Neural progenitor cell (in vitro differentiated cells): Measurements from ENCODE around the gene PIK3CG. TPM values are rescaled to one million over a fixed set of nuclear protein-coding genes. Genes with fewer than 3 reads are reported as not detected.
"Not testable (repeated sequence)": the region's sequence is repeated elsewhere in the genome, so short reads cannot be mapped to it uniquely, and the experiment has no call there.

Source experiments
- DNase-seq: peaks from one replicate; pipeline ENCODE4 v3.0.0-alpha.2; 2016; ENCODE audit warnings: low spot score
- H2AFZ ChIP-seq: fragments of 200-600 bp; sonication (generic); replicated peaks from 2 replicates; pipeline ENCODE4 v1.6.1; 2016; ENCODE audit warnings: antibody characterized with exemption
- H3F3A ChIP-seq: fragments of 200-600 bp; sonication (generic); 2 replicates; pipeline ENCODE4 v1.6.1; 2016; ENCODE audit warnings: antibody characterized with exemption, low read depth
- H3K27ac ChIP-seq: fragments of 200-600 bp; sonication (generic); 2 replicates; pipeline ENCODE4 v1.5.1; 2016; ENCODE audit warnings: mild to moderate bottlenecking
- H3K27me3 ChIP-seq: fragments of 200-600 bp; sonication (generic); 2 replicates; pipeline ENCODE4 v1.6.1; 2016; ENCODE audit warnings: mild to moderate bottlenecking, moderate library complexity
- H3K36me3 ChIP-seq: fragments of 200-600 bp; sonication (generic); 2 replicates; pipeline ENCODE4 v1.5.1; 2016
- H3K4me1 ChIP-seq: fragments of 200-600 bp; sonication (generic); 2 replicates; pipeline ENCODE4 v1.6.1; 2016; ENCODE audit warnings: mixed run types
- H3K4me2 ChIP-seq: fragments of 200-600 bp; sonication (generic); 2 replicates; pipeline ENCODE4 v1.6.1; 2016
- H3K4me3 ChIP-seq: fragments of 200-600 bp; sonication (generic); 2 replicates; pipeline ENCODE4 v1.5.1; 2016
- H3K79me2 ChIP-seq: fragments of 200-600 bp; sonication (generic); 2 replicates; pipeline ENCODE4 v1.6.1; 2016; ENCODE audit warnings: low read depth
- H3K9ac ChIP-seq: fragments of 200-600 bp; sonication (generic); 2 replicates; pipeline ENCODE4 v1.6.1; 2016
- H3K9me3 ChIP-seq: fragments of 200-600 bp; sonication (generic); 2 replicates; pipeline ENCODE4 v1.5.1; 2016; ENCODE audit warnings: low read depth
- H4K20me1 ChIP-seq: fragments of 200-600 bp; sonication (generic); 2 replicates; pipeline ENCODE4 v1.6.1; 2016; ENCODE audit warnings: low read depth
- H3K27ac Mint-ChIP-seq: 3 replicates; pipeline ENCODE4 v1.8.0; 2021; ENCODE audit warnings: mixed read lengths
- H3K27me3 Mint-ChIP-seq: 2 replicates; pipeline ENCODE4 v1.8.0; 2022; ENCODE audit warnings: low read depth, mild to moderate bottlenecking, inconsistent platforms, moderate library complexity, mixed read lengths; ENCODE audit not compliant: insufficient read depth
- H3K36me3 Mint-ChIP-seq: 3 replicates; pipeline ENCODE4 v1.8.0; 2021; ENCODE audit warnings: mixed read lengths
- H3K4me1 Mint-ChIP-seq: 3 replicates; pipeline ENCODE4 v1.8.0; 2021; ENCODE audit warnings: mixed read lengths
- H3K4me3 Mint-ChIP-seq: 3 replicates; pipeline ENCODE4 v1.8.0; 2021; ENCODE audit warnings: mild to moderate bottlenecking, moderate library complexity, mixed read lengths
- H3K9me3 Mint-ChIP-seq: 3 replicates; pipeline ENCODE4 v1.8.0; 2020; ENCODE audit warnings: mixed read lengths
- EZH2 ChIP-seq: fragments of 200-600 bp; sonication (generic); IDR thresholded peaks from 2 replicates; pipeline ENCODE4 v1.6.1; 2017; ENCODE audit warnings: antibody characterized with exemption, mild to moderate bottlenecking, moderate library complexity
- EZH2phosphoT487 ChIP-seq: fragments of 200-600 bp; sonication (generic); IDR thresholded peaks from 2 replicates; pipeline ENCODE4 v1.6.1; 2017; ENCODE audit warnings: antibody characterized with exemption
- total RNA-seq: library from RNA; depleted of rRNA; stranded (reverse); fragments of >200 nt; gene quantifications from 2 replicates; pipeline ENCODE4 v1.2.3, GENCODE V29; 2015; ENCODE audit warnings: low replicate concordance
- TF ChIP-seq, protein P1 (sequence below): fragments of 200-600 bp; sonication (generic); IDR thresholded peaks from 2 replicates; pipeline ENCODE4 v1.5.1; 2017; ENCODE audit warnings: antibody characterized with exemption, mild to moderate bottlenecking

The PIK3CG gene
- total RNA-seq, 1 donor from 2014 or later: not detected

DNA sequence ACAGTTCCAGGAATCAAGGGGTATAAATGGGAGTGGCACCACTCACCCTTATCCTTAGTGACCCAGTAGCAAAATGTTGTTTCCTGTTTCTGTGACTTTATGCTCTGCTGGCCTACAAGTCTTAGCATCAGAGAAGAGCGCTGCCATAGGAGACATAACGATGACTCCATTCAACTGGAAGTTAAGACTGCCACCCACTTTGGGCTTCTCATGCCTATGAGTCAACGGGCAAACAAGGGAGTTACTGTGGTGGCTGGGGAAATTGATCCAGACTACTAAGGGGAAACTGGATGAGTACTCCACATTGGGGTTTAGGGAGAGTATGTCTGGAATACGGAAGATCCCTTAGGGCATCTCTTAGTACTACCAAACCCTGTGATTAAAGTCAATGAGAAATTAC, 40.6 kb upstream of the PIK3CG start:
- Mint-ChIP-seq H3K27ac (no peak overlapping the region), H3K27me3 (no peaks in the 10 kb centered on the region), H3K4me3 (no peak overlapping the region), H3K36me3 (no peaks in the 10 kb centered on the region), H3K9me3 (peaks cover 6% of the 10 kb centered on the region), H3K4me1 (no peaks in the 10 kb centered on the region)
- Histone ChIP-seq H3K27ac (no peak overlapping the region), H2AFZ (no peak overlapping the region), H3K4me2 (no peak overlapping the region), H3K9ac (no peak overlapping the region), H3K36me3 (no peaks in the 10 kb centered on the region), H3F3A (no peaks in the 10 kb centered on the region), H3K9me3 (no peaks in the 10 kb centered on the region), H3K4me1 (no peaks in the 10 kb centered on the region), H4K20me1 (no peaks in the 10 kb centered on the region), H3K4me3 (no peak overlapping the region), H3K79me2 (no peaks in the 10 kb centered on the region), H3K27me3 (no peaks in the 10 kb centered on the region)
- TF ChIP-seq, protein P1, sequence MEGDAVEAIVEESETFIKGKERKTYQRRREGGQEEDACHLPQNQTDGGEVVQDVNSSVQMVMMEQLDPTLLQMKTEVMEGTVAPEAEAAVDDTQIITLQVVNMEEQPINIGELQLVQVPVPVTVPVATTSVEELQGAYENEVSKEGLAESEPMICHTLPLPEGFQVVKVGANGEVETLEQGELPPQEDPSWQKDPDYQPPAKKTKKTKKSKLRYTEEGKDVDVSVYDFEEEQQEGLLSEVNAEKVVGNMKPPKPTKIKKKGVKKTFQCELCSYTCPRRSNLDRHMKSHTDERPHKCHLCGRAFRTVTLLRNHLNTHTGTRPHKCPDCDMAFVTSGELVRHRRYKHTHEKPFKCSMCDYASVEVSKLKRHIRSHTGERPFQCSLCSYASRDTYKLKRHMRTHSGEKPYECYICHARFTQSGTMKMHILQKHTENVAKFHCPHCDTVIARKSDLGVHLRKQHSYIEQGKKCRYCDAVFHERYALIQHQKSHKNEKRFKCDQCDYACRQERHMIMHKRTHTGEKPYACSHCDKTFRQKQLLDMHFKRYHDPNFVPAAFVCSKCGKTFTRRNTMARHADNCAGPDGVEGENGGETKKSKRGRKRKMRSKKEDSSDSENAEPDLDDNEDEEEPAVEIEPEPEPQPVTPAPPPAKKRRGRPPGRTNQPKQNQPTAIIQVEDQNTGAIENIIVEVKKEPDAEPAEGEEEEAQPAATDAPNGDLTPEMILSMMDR: no peak
- TF ChIP-seq EZH2 (no peak), EZH2phosphoT487 (no peak)
- no peak for DNase-seq

DNA sequence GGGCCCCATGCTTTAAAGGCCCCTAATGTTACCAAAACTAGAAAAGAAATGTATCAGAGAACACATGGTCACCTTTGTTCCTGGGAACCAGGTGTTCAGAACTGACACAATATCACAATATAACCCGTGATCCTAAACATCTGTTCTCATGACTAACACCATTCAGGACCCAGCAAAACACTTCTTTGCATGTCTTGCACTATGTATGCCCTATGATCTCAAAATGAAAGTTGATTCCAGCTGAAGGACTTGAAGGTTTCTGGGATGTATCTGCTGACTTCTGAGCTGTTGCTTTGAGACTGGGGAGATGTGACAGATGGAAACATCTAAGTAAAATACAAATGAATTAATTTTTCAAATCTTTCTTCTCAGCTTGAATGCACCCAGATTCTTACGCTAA, 37.5 kb upstream of the PIK3CG start:
- no peaks in the 10 kb centered on the region for H3K27me3 Mint-ChIP-seq
- Histone ChIP-seq H3K27ac (no peak overlapping the region), H3F3A (no peaks in the 10 kb centered on the region), H3K4me3 (no peak overlapping the region), H3K36me3 (no peaks in the 10 kb centered on the region), H3K9me3 (no peaks in the 10 kb centered on the region), H3K4me1 (no peaks in the 10 kb centered on the region), H3K9ac (no peak overlapping the region), H2AFZ (no peak overlapping the region), H4K20me1 (no peaks in the 10 kb centered on the region), H3K79me2 (no peaks in the 10 kb centered on the region), H3K4me2 (no peak overlapping the region), H3K27me3 (no peaks in the 10 kb centered on the region)
- peaks cover 11% of the 10 kb centered on the region for H3K9me3 Mint-ChIP-seq
- DNase-seq: no peak
- no peak for TF ChIP-seq EZH2
- no peak for TF ChIP-seq EZH2phosphoT487
- TF ChIP-seq, protein P1: no peak
- no peak overlapping the region for H3K27ac Mint-ChIP-seq
- H3K36me3 Mint-ChIP-seq: no peaks in the 10 kb centered on the region
- no peaks in the 10 kb centered on the region for H3K4me1 Mint-ChIP-seq
- no peak overlapping the region for H3K4me3 Mint-ChIP-seq

GRCh38 chr7:106829496-106829895, 35.6 kb upstream of the PIK3CG start:
- Mint-ChIP-seq H3K36me3 (no peaks in the 10 kb centered on the region), H3K9me3 (peaks cover 11% of the 10 kb centered on the region), H3K27ac (no peak overlapping the region), H3K27me3 (no peaks in the 10 kb centered on the region), H3K4me3 (no peak overlapping the region), H3K4me1 (no peaks in the 10 kb centered on the region)
- no peak for DNase-seq
- no peak overlapping the region for H2AFZ ChIP-seq
- H3K4me1 ChIP-seq: no peaks in the 10 kb centered on the region
- H3K4me3 ChIP-seq: no peak overlapping the region
- no peak overlapping the region for H3K9ac ChIP-seq
- TF ChIP-seq EZH2: no peak
- no peak for TF ChIP-seq EZH2phosphoT487
- TF ChIP-seq, protein P1: no peak
- H3K36me3 ChIP-seq: no peaks in the 10 kb centered on the region
- no peaks in the 10 kb centered on the region for H3K79me2 ChIP-seq
- H3K9me3 ChIP-seq: no peaks in the 10 kb centered on the region
- H3K27ac ChIP-seq: no peak overlapping the region
- H3K4me2 ChIP-seq: no peak overlapping the region
- no peaks in the 10 kb centered on the region for H3K27me3 ChIP-seq
- H3F3A ChIP-seq: no peaks in the 10 kb centered on the region
- no peaks in the 10 kb centered on the region for H4K20me1 ChIP-seq

- not testable (repeated sequence) for H3K27me3 ChIP-seq, H3K27me3 Mint-ChIP-seq, H3F3A ChIP-seq, H3K4me1 ChIP-seq, H3K27ac ChIP-seq, H3K36me3 Mint-ChIP-seq, H3K4me1 Mint-ChIP-seq, H3K36me3 ChIP-seq, H2AFZ ChIP-seq, H3K9me3 ChIP-seq, H3K27ac Mint-ChIP-seq, H4K20me1 ChIP-seq, H3K4me3 ChIP-seq, H3K79me2 ChIP-seq, H3K9ac ChIP-seq, DNase-seq, H3K4me3 Mint-ChIP-seq, H3K4me2 ChIP-seq
- H3K9me3 Mint-ChIP-seq: peaks cover 11% of the 10 kb centered on the region
These were observed 34.2 kb upstream of the PIK3CG start for GRCh38 chr7:106830896-106831295.
